Loucy (cell line): Measurements from ENCODE around the gene PDHA1.

Experiments
- H2AFZ ChIP-seq: fragments of 200-600 bp; sonication (generic); 2 replicates; pipeline ENCODE4 v1.6.0; 2016; ENCODE audit warnings: antibody characterized with exemption, mild to moderate bottlenecking, low read length, moderate library complexity
- H3F3A ChIP-seq: fragments of 200-600 bp; 2 replicates; pipeline ENCODE4 v1.6.0; 2016; ENCODE audit warnings: antibody characterized with exemption, low read depth, mild to moderate bottlenecking
- H3K27me3 ChIP-seq: fragments of 200-600 bp; sonication (generic); 2 replicates; pipeline ENCODE4 v1.6.1; 2014; ENCODE audit warnings: low read length, mild to moderate bottlenecking; ENCODE audit not compliant: insufficient read depth, poor library complexity, severe bottlenecking
- H3K36me3 ChIP-seq: fragments of 200-600 bp; sonication (generic); 2 replicates; pipeline ENCODE4 v1.6.1; 2016; ENCODE audit warnings: low read length; ENCODE audit not compliant: insufficient read depth
- H3K4me1 ChIP-seq: fragments of 200-600 bp; sonication (generic); 2 replicates; pipeline ENCODE4 v1.5.1; 2014; ENCODE audit warnings: low read length, mild to moderate bottlenecking; ENCODE audit not compliant: insufficient read depth, poor library complexity, severe bottlenecking
- H3K4me2 ChIP-seq: fragments of 200-600 bp; sonication (generic); 2 replicates; pipeline ENCODE4 v1.6.0; 2014; ENCODE audit warnings: antibody characterized with exemption, low read length, low read depth, mild to moderate bottlenecking; ENCODE audit not compliant: poor library complexity, severe bottlenecking
- H3K4me3 ChIP-seq: fragments of 200-600 bp; sonication (generic); 2 replicates; pipeline ENCODE4 v1.5.1; 2014; ENCODE audit warnings: low read length, mild to moderate bottlenecking, mixed read lengths; ENCODE audit not compliant: poor library complexity, severe bottlenecking
- H3K79me2 ChIP-seq: fragments of 200-600 bp; sonication (generic); 2 replicates; pipeline ENCODE4 v1.6.1; 2014; ENCODE audit warnings: low read length; ENCODE audit not compliant: insufficient read depth
- H3K9ac ChIP-seq: fragments of 200-600 bp; sonication (generic); 2 replicates; pipeline ENCODE4 v1.6.0; 2014; ENCODE audit warnings: mild to moderate bottlenecking, low read depth, low read length, moderate library complexity; ENCODE audit not compliant: poor library complexity, severe bottlenecking
- H3K9me2 ChIP-seq: fragments of 200-600 bp; sonication (generic); replicated peaks from 2 replicates; pipeline ENCODE4 v1.6.1; 2016; ENCODE audit warnings: low read depth, low read length, mixed read lengths
- H3K9me3 ChIP-seq: fragments of 200-600 bp; sonication (generic); 2 replicates; pipeline ENCODE4 v1.6.1; 2014; ENCODE audit warnings: mild to moderate bottlenecking, antibody characterized with exemption, low read length, low read depth; ENCODE audit not compliant: insufficient read depth
- H4K20me1 ChIP-seq: fragments of 200-600 bp; sonication (generic); 2 replicates; pipeline ENCODE4 v1.6.0; 2014; ENCODE audit warnings: antibody characterized with exemption, low read length, mild to moderate bottlenecking; ENCODE audit not compliant: insufficient read depth, poor library complexity, severe bottlenecking
- EZH2phosphoT487 ChIP-seq: fragments of 200-600 bp; IDR thresholded peaks from 2 replicates; pipeline ENCODE4 v1.6.1; 2018; ENCODE audit warnings: antibody characterized with exemption, mild to moderate bottlenecking, moderate library complexity, borderline replicate concordance
- TF ChIP-seq, protein P1 (sequence below): fragments of 200-600 bp; sonication (generic); conservative IDR thresholded peaks from 2 replicates; pipeline ENCODE4 v1.5.1; 2014; ENCODE audit warnings: mild to moderate bottlenecking, antibody characterized with exemption, low read length

PDHA1 gene

GRCh38 chrX:19343535-19344408, at the start of gene PDHA1:
PDHA1 (plus strand) TSS chrX:19343927; CDS start chrX:19344038, 111 bp downstream.
- peak within 1 kb of the TSS; percentile 90 for H2AFZ ChIP-seq
- H3F3A ChIP-seq, result no peaks in the 10 kb centered on the region
- H3K4me3 ChIP-seq, result peak within 1 kb of the TSS; percentile 86
- H3K36me3 ChIP-seq, result no peaks in the 10 kb centered on the region
- peaks cover 13% of the 10 kb centered on the region for H4K20me1 ChIP-seq
- no peak for TF ChIP-seq EZH2phosphoT487
- no peaks in the 10 kb centered on the region for H3K9me3 ChIP-seq
- H3K4me2 ChIP-seq, result peak within 1 kb of the TSS; percentile 88
- no peaks in the 10 kb centered on the region for H3K27me3 ChIP-seq
- no peaks in the 10 kb centered on the region for H3K9me2 ChIP-seq
- peaks cover 9% of the 10 kb centered on the region for H3K4me1 ChIP-seq
- H3K9ac ChIP-seq, result peak within 1 kb of the TSS; percentile 79
- peaks cover 42% of the 10 kb centered on the region for H3K79me2 ChIP-seq

DNA sequence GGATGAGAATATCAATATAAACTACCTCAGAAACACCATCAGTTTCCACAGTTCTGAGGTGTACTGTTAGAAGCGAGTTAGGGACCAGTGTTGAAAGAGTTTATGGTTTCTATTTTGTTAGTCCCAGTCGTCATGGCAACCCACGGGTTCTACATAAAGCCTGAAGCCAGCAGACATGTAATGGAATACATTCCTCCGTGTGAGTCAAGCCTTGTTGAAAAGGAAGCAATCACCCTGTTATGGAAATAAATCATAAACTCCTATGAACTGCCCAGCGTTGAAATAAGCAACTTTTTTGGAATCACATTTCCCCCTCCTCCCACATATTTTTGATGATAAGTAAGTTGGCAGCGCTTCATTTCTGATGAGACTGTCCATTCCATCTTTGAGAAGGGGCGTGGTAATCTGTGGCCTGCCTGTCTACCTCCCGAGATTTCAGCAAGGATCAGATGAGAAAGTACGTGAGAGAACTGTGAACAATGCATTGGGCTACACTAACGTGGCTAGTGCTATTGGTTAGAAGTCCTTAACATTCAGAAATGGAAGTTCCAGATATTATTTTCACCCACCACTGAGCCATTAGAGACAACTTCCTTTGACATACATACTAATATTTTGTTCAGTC, 40.4 kb upstream of the PDHA1 start:
- Histone ChIP-seq H3K4me1 (no peaks in the 10 kb centered on the region), H3F3A (no peaks in the 10 kb centered on the region), H2AFZ (no peak overlapping the region), H3K9me2 (no peaks in the 10 kb centered on the region), H4K20me1 (no peaks in the 10 kb centered on the region), H3K4me2 (no peak overlapping the region), H3K36me3 (no peaks in the 10 kb centered on the region), H3K9ac (no peak overlapping the region), H3K27me3 (no peaks in the 10 kb centered on the region), H3K4me3 (no peak overlapping the region), H3K9me3 (no peaks in the 10 kb centered on the region), H3K79me2 (no peaks in the 10 kb centered on the region)
- TF ChIP-seq, protein P1, sequence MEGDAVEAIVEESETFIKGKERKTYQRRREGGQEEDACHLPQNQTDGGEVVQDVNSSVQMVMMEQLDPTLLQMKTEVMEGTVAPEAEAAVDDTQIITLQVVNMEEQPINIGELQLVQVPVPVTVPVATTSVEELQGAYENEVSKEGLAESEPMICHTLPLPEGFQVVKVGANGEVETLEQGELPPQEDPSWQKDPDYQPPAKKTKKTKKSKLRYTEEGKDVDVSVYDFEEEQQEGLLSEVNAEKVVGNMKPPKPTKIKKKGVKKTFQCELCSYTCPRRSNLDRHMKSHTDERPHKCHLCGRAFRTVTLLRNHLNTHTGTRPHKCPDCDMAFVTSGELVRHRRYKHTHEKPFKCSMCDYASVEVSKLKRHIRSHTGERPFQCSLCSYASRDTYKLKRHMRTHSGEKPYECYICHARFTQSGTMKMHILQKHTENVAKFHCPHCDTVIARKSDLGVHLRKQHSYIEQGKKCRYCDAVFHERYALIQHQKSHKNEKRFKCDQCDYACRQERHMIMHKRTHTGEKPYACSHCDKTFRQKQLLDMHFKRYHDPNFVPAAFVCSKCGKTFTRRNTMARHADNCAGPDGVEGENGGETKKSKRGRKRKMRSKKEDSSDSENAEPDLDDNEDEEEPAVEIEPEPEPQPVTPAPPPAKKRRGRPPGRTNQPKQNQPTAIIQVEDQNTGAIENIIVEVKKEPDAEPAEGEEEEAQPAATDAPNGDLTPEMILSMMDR, result no peak
- TF ChIP-seq EZH2phosphoT487, result no peak

DNA sequence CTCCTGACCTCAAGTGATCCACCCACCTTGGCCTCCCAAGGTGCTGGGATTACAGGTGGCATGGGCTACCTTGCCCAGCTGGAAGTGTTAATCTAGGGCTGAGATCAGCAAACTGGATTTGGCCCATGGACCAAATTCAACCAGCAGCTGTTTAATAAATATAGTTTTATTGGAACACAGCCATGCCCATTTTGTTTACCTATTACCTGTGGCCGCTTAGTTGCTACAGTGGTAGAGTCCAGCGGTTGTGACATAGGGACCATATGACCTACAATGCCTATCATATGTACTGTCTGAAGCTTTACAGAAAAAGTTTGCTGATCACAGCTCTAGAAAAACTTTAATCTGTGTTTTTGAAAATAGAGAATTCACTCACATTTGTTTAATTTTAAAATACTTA, 17.2 kb upstream of the PDHA1 start:
- Histone ChIP-seq H3F3A (no peaks in the 10 kb centered on the region), H3K9ac (no peak overlapping the region), H3K36me3 (no peaks in the 10 kb centered on the region), H3K9me2 (no peaks in the 10 kb centered on the region), H3K4me1 (no peaks in the 10 kb centered on the region), H4K20me1 (no peaks in the 10 kb centered on the region), H3K4me3 (no peak overlapping the region), H3K27me3 (no peaks in the 10 kb centered on the region), H3K9me3 (no peaks in the 10 kb centered on the region), H2AFZ (no peak overlapping the region), H3K79me2 (no peaks in the 10 kb centered on the region), H3K4me2 (no peak overlapping the region)
- TF ChIP-seq, protein P1, result no peak
- TF ChIP-seq EZH2phosphoT487, result no peak
